Ammon's horn (tissue), 1 donor: ENCODE data around the gene SMURF2.
A peak's percentile ranks its signal among the peaks of the same experiment; 100 is the strongest.

ENCODE experiments used
- DNase-seq: peaks from one replicate; pipeline ENCODE4 v3.0.0-alpha.2; 2016; ENCODE audit warnings: low spot score

SMURF2 gene

DNA sequence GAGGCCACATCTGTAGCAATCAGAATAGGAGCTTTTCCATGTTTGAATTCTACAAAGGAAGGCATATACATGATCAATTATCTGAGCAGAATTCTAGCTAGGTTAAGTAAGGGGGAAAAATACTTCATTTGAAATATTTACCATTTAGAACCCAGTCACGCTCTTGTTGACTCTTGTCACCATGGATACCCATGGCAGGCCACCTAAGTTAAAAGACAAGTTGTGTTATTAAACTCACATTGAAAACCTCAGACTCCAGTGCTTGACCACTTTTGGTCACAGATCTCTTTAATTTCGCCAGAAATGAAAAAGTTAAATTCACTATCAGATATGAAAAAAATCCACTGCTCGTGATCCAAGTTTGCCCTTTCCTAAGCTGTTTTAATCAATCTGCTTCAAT lies 160.1 kb downstream of the SMURF2 start:
- DNase-seq: no peak

DNA sequence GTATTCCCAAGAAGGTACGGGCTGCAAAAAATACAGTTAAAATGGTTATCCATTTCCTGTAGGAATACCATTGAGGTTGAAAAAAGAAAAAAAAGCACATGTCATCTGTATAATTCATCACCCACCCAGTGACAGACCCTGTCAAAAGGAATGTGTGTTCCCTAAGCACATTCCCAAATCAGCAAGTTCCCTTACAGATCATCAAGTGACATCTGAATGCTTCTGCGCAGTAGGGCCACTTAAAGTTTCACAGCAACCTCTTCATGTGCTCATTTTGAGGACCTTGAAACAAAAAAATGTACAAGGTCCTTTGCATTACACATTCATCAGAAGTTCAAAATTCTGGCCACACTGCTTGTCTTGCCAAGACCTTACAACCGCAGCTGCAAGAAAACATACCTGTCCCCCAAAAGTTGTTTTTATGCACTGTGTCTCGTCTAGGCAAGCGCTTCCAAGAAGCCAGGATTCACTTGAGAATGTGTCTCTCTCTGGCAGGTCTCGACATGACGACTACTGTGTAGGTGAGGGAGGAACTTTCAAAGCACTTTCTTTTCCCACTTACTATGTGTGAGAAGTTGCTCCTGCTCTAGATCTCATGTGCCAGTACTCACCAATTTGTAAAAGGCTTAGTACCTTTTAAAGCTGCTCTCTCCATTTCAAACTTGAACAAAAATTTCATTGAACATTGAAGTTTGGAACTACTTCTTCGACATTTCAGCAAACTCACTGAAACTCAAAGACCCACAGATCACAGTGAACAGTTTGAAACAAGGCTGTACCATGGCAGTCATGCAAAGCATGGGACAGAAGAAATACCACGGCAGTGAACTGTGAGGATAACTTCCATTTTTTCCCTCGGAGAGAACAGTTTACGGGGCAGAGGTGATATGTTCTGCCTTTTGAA lies 161.0 kb downstream of the SMURF2 start:
- DNase-seq: no peak

DNA sequence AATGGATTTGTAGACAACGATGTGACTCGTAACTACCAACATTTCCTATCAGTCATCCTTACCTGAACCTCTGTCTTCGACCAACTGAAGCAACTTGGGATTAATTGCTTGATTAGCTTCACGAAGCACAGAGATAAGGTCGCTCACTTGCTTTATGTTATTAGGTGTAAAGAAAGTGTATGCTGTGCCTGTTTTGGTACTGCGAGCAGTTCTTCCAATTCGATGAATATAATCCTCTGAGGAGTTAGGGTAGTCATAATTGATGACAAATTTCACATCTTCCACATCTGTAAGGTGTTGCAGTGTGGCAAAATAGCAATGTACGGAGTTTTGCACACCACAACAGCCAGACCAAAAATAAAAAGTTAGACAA lies 161.6 kb downstream of the SMURF2 start:
- DNase-seq: no peak

- no peak for DNase-seq
Observed at GRCh38 chr17:64499805-64500486, 162.2 kb downstream of the SMURF2 start.

DNA sequence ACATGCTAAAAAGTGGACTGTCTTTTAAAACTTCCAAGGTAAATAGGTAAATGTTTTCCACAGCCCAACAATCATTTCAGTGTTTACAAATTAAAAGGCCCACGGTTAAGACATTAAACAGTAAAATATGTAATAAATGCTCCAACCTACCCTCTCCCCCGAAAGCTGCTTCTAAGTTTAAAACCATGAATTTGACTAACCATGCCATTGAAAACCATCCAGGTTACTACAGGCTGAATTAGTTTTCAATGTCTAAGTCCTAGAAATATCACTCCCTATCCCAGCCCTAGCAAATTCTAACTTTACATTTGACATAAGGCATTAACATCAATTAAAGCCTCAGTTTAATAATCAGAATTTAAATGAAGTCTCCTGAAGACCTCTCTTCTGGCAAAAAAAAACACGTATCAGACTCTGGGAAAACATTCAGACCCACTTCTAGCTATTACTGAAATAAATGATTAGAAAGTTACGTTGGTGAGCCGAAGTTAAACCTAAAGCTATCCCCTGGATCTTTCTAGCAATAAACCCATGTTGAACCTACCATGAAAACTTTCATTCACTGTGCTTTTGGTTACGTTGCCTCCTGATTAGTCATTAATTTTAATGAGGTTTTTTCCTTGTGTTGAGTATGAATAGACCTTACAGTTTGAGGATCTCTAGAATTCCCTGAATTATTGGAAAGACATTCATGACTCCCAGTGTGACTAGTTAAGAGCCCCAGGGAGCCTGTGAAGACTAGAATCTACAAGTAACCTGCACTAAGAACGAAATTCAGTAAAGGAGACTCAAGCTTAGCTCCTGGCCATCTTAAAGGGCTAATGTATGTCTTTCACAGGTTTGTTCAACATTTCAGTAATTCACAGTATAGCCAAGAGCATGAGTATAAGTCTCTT lies 163.6 kb downstream of the SMURF2 start:
- DNase-seq: no peak

DNA sequence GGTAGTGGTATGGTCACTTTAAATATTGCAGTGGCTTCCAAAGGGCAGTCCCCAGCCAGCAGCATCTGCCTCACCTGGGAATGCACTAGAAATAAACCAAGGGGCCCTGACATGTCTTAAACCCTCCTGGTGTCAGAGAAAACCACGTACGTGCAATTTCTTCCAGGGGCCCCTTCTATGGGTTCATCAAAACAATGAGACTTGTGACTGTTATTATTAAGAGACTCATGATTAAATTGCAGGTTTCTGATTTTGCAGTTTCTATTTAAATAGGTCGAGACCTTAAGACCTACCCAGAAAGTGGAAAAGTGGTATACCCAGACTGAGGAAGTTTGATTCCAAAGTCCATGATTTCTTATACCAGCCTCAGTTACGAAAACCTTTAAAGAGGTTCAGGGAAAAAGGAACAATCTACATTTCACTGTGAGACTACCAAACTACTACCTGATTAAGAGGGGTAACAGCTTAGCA lies 164.5 kb downstream of the SMURF2 start:
- DNase-seq: no peak

DNA sequence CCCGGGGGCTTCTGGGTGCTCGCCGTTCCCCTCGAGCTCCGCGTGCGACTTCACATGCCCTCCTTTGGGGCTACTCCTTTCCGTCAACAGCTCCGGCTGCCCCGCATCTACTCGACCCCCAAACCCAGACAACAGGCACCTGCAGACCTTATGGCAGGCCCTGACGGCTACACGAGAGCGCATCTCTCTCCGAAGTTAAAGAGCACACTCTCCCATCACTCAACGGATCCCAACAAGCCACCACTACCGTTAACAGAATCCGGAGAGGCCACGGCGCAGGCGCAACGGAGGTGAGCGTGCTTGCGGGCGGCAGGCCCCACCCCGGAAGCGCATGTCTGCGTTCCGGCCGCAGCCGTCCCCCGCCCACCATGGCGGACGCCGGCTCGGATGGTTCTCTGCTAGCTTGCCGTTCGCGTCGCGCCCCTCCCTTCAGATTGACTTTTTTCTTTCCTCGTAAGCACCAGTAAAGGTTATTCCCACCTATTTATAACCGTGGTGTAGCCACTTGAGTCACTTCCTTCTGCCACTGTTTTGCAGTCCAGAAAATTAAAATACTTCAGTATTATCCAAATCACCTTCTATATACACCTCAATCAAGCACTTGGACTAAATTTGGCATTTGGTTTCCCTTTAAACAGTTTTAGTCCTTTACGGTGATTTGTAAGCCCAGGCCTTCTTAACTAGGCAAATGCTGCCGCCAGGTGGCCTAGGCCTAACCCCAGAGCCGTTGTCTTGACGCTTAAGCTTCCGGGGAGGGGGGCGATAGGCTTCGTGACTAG lies 165.1 kb downstream of the SMURF2 start, which contains the start of gene POLG2:
TSS of gene POLG2 (minus strand) at position 269 of the 779 bp plus-strand sequence. CDS start at position 183, 86 bp downstream.
- DNase-seq: peak; percentile 96

GRCh38 chr17:64496348-64496785 lies 165.7 kb downstream of the SMURF2 start:
- DNase-seq: no peak
